Hindlimb muscle (tissue), 1 donor: ENCODE data around the gene TP53RK. TPM values are rescaled to one million over a fixed set of nuclear protein-coding genes. Genes with fewer than 3 reads are reported as not detected.

Source experiments
- DNase-seq: peaks from one replicate; pipeline ENCODE4 v3.0.0-alpha.2; 2013
- polyA plus RNA-seq: library from polyadenylated mRNA; unstranded; fragments of 120-200 nt; gene quantifications from one replicate; pipeline ENCODE4 v1.2.1, GENCODE V29; 2013; ENCODE audit not compliant: insufficient read length

The TP53RK gene
- 9.3 TPM for polyA plus RNA-seq

GRCh38 chr20:46689082-46689753 is at the start of gene TP53RK:
TSS of gene TP53RK (minus strand) at chr20:46689444. CDS start at chr20:46689414, 30 bp downstream.
- peak; percentile 100 for DNase-seq

DNA sequence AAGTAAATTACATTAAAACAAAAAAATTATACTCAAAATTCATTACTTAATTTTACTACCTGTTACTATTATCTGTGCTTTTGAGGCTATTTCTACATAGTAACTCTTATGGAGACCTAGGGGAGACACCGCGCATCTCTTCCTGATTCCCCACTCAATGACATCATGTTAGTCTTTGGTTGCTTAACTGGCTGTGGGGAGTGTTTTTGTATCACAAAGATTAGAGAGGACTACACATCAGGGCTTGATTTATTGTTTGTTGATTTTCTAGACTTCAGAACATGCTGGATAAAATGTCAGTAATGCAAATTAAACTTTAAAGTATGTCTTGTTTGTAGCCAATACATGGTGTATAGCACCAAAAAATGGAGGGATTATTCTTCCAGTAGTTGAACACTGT is 46.2 kb upstream of the TP53RK start:
- DNase-seq, result no peak

DNA sequence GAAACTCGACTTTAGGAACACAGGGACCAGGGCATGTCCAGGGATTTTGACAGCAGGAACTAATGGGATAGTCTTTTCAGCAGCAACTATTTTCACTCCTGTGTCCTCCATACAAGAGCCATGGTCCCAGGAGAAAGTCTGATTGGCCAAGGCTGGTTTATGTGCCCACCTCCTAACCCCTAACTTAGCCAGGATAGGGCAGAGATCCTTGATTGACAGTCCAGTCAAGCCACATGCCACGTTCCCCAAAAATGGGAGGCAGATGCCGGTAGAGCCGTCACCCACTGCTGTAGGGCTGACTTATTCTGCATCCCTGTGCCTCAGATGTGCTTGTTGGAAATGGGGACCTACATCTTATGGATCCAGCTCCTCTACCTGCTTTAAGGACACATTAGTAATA is 42.5 kb upstream of the TP53RK start:
- no peak for DNase-seq

DNA sequence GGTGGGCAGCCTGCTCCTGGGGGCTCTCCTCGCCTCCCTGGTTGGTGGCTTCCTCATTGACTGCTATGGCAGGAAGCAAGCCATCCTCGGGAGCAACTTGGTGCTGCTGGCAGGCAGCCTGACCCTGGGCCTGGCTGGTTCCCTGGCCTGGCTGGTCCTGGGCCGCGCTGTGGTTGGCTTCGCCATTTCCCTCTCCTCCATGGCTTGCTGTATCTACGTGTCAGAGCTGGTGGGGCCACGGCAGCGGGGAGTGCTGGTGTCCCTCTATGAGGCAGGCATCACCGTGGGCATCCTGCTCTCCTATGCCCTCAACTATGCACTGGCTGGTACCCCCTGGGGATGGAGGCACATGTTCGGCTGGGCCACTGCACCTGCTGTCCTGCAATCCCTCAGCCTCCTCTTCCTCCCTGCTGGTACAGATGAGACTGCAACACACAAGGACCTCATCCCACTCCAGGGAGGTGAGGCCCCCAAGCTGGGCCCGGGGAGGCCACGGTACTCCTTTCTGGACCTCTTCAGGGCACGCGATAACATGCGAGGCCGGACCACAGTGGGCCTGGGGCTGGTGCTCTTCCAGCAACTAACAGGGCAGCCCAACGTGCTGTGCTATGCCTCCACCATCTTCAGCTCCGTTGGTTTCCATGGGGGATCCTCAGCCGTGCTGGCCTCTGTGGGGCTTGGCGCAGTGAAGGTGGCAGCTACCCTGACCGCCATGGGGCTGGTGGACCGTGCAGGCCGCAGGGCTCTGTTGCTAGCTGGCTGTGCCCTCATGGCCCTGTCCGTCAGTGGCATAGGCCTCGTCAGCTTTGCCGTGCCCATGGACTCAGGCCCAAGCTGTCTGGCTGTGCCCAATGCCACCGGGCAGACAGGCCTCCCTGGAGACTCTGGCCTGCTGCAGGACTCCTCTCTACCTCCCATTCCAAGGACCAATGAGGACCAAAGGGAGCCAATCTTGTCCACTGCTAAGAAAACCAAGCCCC is 36.2 kb upstream of the TP53RK start:
- DNase-seq, result no peak

DNA sequence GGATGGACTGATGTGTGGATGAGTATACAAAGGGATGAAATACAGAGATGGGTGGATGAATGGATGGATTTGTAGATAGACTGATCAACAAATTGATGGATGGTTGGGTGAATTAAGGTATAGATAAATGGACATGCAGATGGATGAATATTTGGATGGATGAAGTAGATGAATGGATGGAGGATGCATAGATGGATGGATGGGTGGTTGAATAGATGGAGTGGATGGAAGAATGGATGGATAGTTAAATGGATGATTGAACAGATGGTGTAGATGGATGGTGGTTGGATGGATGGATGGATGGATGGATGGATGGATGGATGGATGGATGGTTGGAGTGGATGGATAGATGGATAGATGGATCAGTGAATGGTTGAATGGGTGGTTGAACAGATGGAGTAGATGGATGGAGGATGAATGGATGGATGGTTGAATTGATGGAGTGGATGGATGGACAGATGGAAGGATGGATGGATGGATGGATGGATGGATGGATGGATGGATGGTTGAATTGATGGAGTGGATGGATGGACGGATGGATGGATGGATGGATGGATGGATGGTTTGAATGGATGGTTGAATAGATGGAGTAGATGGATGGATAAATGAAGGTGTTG is 35.2 kb upstream of the TP53RK start:
- DNase-seq, result no peak

GRCh38 chr20:46723039-46723438 is 33.8 kb upstream of the TP53RK start:
- DNase-seq, result no peak

DNA sequence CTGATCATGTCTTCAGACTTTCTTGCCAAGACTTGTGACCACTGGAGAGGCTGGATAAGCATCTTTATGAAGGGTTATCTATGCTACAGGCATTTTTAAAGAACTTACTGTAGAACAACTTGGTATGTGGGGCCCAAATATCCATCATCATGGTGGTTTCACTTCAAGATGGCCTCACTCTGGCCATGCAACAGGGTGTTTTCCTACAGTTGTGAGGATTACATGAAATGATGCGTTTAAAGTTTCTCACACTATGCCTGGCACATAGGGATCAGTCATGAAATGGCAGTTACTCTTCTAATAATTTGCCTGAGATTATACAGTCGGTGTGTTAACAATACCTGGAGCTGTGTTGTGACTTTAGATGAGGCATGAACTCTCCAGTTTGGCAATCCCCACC is 33.2 kb upstream of the TP53RK start:
- DNase-seq, result no peak

GRCh38 chr20:46721476-46721875 is 32.2 kb upstream of the TP53RK start:
- no peak for DNase-seq

GRCh38 chr20:46720776-46721425 is 31.7 kb upstream of the TP53RK start:
- no peak for DNase-seq

- no peak for DNase-seq
These were observed 30.8 kb upstream of the TP53RK start for GRCh38 chr20:46720019-46720418.

GRCh38 chr20:46717818-46718541 is 28.7 kb upstream of the TP53RK start:
- DNase-seq, result no peak

GRCh38 chr20:46715292-46715756 is 26.1 kb upstream of the TP53RK start:
- no peak for DNase-seq

DNA sequence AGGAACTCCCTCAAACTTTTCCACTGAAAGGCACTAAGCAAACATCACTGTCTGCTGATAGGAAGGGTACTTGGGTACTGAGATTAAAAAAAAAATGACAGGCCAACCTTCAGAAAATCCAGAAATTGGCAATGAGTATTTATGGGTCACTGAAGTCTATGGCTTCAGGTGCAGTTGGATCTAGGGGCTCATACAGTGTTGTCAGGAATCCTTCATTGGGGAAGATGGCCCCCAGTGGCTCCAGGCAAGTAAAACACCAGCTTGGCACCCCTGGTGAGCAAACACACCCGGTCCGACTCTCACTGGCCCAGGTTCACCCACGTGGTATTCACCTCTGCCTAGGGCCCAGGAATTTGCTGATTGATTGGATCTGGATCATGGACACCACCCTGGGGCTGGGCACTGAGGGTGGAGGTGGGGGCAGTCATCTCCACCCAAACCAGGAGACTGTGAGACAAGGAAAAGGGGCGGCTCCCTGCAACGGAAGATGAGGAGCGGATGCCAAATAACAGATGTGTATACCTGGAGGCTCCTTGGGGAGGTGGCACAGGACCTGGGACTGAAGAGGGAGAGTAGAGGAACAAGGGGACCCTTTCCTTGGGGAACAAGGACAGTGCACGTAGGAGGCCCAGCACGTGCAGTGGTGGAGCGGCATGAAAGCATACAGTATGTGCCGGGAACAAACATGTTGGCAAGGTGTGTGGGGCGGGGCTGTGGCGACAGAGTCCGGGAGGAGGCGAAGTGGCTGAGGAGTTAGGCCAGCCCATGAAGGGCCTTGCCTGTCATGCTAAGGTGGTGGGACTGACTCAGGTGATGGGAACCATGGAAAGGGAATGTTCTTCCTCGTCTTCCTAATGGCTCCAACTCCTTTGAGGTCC is 25.0 kb upstream of the TP53RK start:
- DNase-seq, result no peak

GRCh38 chr20:46712056-46712636 is 22.9 kb upstream of the TP53RK start:
- no peak for DNase-seq

GRCh38 chr20:46710153-46710913 is 21.1 kb upstream of the TP53RK start:
- DNase-seq, result no peak

DNA sequence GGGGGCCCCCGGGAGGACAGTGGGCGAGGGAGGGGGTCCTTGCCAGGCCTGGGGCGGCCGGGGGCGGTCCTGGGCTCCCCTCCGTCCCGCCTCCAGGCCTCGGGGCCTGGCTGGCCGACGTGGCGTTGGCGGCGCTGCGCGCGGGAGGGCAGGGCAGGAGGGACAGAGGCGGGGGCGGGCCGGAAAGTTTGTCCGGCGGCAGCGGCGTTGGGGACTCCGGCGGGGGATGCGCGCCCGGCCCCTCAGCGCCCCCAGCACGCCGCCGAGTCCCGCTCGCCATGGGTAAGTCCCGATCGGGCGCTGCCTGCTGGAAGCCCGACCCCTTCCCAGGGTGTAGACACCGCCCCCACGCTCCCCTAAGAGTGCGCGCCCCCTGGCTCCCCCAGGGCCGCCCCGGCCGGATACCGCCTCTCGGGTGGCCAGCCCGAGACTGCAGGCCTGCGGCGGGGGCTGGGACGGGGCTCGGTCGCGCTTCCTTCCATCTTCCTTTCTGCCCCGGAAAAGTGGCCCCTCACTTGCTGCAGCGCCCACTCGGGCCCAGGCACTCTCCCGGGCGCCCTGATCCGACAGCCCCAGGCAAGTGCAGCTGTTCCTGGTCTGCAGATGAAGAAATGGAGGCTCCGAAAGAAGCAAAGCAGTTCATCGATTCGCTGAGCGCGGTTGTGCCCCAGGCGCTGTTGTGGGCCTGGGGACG is 20.4 kb upstream of the TP53RK start, which contains the start of gene SLC2A10:
Gene SLC2A10 (plus strand): TSS at position 191 of the 694 bp plus-strand sequence. CDS start 88 bp downstream, at position 279.
- peak; percentile 83 for DNase-seq

DNA sequence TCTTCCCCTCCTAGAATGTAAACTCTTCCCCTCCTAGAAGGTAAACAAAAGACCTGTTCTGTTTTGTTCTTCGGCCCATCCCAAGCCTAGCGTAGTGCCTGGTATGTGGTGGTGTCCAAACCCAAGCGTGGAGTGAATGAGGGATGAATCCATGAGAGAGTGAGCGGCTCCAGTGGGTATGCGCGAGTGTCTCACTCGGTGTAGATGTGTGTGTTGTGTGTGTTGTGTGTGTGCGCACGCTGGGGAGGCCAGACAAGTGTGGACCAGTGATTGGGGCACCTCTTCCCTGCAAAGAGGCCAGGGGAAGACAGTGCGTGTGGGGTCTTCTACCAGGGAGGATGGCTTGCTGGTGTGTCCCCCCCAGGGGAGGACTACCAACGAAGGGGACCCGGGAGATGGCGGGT is 19.8 kb upstream of the TP53RK start:
- DNase-seq, result no peak

DNA sequence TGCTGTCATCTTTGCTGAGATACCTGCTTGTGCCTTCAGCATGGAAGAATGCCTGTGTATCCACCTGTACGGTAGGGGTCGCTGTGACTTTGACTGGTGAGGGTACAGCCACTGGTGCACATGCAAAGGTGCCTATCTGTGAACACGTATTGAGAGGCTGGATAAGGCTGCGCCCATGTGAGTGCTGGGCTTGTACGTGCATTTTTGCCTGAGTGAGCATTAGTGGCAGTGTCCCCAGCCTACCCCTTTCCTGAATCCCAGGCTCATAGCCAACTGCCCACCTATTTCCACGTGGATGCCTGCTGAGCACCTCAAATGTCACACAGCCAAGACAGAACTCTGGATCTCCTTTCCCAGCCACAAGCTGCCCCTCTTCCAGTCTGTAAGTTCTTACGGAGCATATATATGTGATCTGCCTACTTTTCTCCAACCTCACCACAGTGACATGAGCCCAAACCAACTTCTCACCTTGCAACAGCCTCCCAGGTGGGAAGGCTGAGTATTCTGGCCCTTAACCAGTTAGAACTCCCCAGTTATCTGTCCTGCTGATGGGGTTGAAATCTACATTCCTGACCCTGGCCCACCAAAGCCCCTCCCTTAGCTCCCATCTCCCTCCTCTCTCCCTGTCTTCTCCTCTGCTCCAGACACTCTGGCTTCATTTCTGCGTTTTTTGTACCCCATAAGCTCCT is 19.1 kb upstream of the TP53RK start:
- DNase-seq, result no peak
